Cardiac fibroblast (primary cell): ENCODE data around the gene ARHGAP23.

Experiments
- DNase-seq, 2 donors: peaks; one replicate each; pipeline versions ENCODE4 v3.0.0 to v3.0.0-alpha.2; 2010; ENCODE audit warnings: low read depth in 2 of 2
- H3K4me3 ChIP-seq, 2 donors: replicated peaks in 1 of 2; 1 replicate in 1 of 2; 2 replicates in 1 of 2; pipeline ENCODE4 v1.5.1; 2011; ENCODE audit warnings: low read depth in 2 of 2, low read length in 2 of 2, mild to moderate bottlenecking in 2 of 2, moderate library complexity in 1 of 2
- TF ChIP-seq, protein P1 (sequence below): IDR thresholded peaks from one replicate; pipeline ENCODE4 v1.5.1; 2011; ENCODE audit warnings: low read depth, mild to moderate bottlenecking, low read length, inconsistent platforms

ARHGAP23 gene

DNA sequence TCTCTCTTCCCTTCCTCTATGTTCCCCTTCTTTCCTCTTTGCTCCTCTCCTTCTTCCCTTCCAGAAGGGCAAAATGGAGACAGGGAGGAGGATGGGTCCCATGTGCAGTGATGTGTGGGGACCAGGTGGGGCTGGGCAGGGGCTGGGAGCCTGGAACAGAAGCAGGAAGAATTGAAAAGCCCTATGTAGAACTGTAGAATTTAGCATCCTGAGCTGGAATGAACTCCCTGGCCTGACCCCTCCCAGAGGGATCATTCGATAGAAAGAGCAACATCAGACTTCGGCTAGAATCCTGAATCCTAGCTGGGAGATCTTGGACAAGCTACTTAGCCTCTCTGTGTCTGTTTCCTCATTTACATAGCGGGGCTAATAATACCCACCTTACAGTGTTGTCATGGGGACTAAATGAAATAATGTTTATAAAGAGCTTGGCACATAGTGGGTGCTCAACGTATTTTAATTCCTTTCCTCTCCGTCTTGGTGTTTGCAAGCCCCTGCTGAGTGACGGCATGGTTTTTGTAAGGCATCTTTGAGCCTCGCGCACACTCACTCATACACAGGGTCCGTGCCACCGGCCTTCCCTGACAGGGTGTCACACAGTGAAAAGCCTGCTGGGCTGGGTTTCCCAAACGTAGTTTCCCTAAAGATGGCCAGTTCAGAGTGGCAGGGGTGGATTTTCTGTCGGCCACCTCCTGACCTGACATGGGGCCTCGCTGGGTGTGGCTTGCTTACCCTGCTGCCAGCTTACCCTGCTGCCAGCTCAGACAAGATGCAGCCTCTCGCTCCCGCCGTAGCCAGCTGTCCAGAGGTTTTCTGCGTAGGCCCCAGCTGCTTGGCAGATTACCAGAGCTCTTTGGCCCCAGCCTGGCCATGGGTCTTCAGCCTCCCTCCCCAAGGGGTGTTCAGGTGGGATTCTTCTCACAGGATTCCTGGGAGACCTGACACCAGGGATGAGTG lies 6.1 kb upstream of the ARHGAP23 start:
- TF ChIP-seq, protein P1, sequence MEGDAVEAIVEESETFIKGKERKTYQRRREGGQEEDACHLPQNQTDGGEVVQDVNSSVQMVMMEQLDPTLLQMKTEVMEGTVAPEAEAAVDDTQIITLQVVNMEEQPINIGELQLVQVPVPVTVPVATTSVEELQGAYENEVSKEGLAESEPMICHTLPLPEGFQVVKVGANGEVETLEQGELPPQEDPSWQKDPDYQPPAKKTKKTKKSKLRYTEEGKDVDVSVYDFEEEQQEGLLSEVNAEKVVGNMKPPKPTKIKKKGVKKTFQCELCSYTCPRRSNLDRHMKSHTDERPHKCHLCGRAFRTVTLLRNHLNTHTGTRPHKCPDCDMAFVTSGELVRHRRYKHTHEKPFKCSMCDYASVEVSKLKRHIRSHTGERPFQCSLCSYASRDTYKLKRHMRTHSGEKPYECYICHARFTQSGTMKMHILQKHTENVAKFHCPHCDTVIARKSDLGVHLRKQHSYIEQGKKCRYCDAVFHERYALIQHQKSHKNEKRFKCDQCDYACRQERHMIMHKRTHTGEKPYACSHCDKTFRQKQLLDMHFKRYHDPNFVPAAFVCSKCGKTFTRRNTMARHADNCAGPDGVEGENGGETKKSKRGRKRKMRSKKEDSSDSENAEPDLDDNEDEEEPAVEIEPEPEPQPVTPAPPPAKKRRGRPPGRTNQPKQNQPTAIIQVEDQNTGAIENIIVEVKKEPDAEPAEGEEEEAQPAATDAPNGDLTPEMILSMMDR, result no peak

DNA sequence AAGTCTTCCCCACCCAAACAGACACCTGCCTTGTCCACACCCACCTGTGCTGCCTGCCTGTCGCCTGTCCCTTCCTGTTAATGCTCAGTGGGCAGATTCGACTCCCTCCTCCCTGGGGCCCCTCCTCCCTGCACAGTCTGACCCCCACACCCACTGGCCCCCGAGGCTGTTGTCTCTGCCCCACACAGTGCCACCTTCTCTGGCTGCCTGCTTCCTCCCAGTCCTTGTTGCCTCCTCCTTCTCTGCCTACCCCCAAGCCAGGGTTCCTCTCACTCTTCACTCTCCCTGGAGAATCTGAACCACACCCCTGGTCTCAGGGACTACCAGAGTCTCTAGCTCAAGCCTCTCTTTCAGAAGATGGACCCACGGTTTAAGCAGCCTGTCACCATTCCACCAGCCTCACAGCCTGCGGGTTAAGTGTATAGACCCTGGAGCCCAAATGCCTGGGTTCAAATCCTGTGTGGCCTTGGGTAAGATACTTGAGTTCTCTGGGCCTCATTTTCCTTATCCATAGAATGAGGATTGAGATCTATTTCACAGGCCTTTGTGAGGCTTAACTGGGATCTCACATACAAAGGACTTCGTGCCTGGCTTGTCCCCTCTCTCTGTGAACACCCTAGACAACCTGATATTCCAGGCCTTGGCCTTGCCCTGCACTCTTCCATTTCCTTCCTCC lies 3.8 kb upstream of the ARHGAP23 start:
- TF ChIP-seq, protein P1, result no peak
- no peak for DNase-seq
- H3K4me3 ChIP-seq, result no peak overlapping the region

More for the DNA sequence above, 6.1 kb upstream of the ARHGAP23 start:
- DNase-seq, result no peak
- no peak overlapping the region for H3K4me3 ChIP-seq

DNA sequence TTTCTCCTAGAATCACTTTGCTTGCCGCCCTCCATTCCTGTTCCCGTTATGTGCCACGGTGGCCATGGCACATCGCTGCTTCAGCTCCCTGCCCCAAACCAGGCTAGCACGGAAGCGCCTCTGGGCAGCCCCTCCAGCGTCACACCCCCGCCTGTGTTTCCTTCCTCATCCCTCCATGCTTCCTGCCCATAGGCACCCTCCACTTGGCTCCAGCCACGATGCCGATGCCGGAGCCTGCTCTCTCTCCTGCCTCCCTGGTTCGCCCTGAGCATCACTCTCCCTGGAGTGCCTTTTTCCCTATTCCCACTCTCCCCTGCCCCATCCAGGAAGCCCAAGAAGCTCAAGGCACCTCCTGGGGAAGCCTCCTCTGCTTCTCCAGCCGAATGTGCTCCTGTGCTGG lies 3.2 kb upstream of the ARHGAP23 start:
- TF ChIP-seq, protein P1, result no peak
- no peak for DNase-seq
- H3K4me3 ChIP-seq, result no peak overlapping the region

DNA sequence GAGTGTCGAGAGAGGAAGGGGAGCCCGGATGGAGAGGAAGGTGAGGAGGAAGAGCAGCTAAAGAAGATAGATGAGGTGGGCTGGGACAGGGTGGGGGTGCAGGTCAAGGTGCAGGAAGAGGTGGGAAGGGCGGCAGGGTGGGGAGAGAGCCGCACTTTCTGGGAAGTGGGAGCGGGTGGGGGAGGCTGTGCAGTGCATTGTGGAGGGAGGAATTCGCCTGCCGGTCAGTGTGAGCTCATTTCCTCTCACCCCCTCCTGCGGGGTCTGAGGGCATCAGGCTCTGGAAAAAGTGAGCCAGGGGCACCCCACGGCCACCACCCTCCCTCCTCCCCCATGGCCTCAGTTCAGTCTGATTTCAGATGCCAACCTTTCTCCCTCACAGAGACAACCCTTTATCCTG lies 2.5 kb upstream of the ARHGAP23 start:
- H3K4me3 ChIP-seq, result no peak overlapping the region
- TF ChIP-seq, protein P1, result no peak
- DNase-seq, result peak; percentile 33 to 53

DNA sequence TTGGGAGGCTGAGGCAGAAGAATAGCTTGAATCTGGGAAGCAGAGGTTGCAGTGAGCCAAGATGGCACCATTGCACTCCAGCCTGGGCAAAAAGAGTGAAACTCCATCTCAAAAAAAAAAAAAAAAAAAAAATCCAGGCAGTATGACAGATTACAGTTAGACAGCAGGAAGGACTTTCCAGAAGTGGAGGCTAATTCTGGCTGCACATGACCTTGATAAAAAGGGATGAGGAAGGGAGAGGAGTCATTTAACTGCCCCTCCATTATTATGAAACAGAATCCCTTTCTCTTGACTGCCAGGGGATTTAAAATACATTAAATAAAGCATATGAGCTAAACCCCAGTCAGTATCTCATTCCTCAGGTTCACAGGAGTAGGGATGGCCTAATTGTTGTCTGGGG lies 1.8 kb upstream of the ARHGAP23 start:
- no peak for DNase-seq
- TF ChIP-seq, protein P1, result no peak

DNA sequence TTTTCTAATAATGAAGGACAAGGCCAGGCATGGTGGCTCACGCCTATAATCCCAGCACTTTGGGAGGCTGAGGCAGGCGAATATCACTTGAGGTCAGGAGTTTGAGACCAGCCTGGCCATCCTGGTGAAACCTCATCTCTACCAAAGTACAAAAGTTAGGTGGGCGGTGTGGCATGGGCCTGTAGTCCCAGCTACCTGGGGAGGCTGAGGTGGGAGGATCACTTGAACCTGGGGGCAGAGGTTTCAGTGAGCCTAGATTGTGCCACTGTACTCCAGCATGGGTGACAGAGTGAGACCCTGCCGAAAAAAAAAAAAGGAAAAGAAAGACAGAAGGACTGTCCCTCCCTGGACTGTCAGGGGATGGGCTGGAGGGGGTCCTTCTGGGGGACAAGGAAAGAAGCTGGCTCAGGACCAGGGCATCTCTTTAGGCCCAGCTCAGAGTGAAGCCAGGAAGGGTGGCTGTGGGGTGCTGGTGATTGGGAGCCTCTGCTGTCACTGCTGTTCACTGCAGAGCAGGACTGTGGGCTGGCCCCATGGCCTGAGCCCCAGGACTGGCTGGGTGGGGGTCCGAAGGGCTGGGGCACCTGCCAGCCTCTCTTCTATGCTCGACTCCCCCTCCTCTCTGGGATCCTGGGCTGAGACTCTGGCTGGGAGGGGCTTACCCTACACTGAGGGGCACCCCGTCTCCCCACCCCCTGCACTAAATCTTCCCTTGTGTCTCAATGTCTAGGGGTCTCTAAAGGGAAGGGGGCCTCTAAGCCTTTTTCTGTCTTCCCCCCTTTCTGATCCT lies 909 bp upstream of the ARHGAP23 start:
- DNase-seq, result no peak
- peak overlapping the region; percentile 62 to 80 for H3K4me3 ChIP-seq
- TF ChIP-seq, protein P1, result no peak

More for the DNA sequence above, 1.8 kb upstream of the ARHGAP23 start:
- H3K4me3 ChIP-seq, result no peak overlapping the region
